ENCODE results near the gene DUSP15. TPM values are rescaled to one million over a fixed set of nuclear protein-coding genes. Genes with fewer than 3 reads are reported as not detected.

DUSP15 gene
- polyA plus RNA-seq, 3 donors, result not detected

- H3K4me3 ChIP-seq (replicated peaks in 1 of 3; ENCODE audit: low read depth in 2 of 3, low read length in 3 of 3), result no peak overlapping the region
- H3K36me3 Mint-ChIP-seq, result no peaks in the 10 kb centered on the region
- peaks cover 17 to 22% of the 10 kb centered on the region in 2 donors for H3K4me1 ChIP-seq (ENCODE audit: control insufficient read depth in 1 of 2, insufficient read depth in 2 of 2, low read length in 2 of 2)
- H3K4me2 ChIP-seq (replicated peaks; ENCODE audit: extremely low read depth, low read length, poor library complexity, severe bottlenecking), result no peak overlapping the region
- peaks cover 0 to 2% (median 0%) of the 10 kb centered on the region in 7 donors for H3K9me3 Mint-ChIP-seq
- H3K27ac ChIP-seq (ENCODE audit: low read depth in 1 of 2, low read length in 2 of 2), result no peak overlapping the region
- H2AFZ ChIP-seq (ENCODE audit: insufficient read depth, low read depth, low read length, poor library complexity, severe bottlenecking), result no peak overlapping the region
- H4K20me1 ChIP-seq (ENCODE audit: insufficient read depth, low read length), result no peaks in the 10 kb centered on the region
- no peak for DNase-seq
- no peaks in the 10 kb centered on the region for H3K79me2 ChIP-seq (ENCODE audit: insufficient read depth, low read length)
- no peaks in the 10 kb centered on the region for H3K36me3 ChIP-seq (replicated peaks in 1 of 2; ENCODE audit: control insufficient read depth in 1 of 2, insufficient read depth in 2 of 2, low read length in 2 of 2)
- peaks cover 5 to 16% (median 10%) of the 10 kb centered on the region in 3 donors for H3K27me3 Mint-ChIP-seq (ENCODE audit: low read depth in 3 of 3)
- intact Hi-C loops (cut with micrococcal nuclease), result no loop called here
- 90% methylated on average over 5 of the region's 12 CpGs for WGBS (ENCODE audit: insufficient coverage)
- no peak overlapping the region for H3K9ac ChIP-seq (ENCODE audit: insufficient read depth, low read length, poor library complexity, severe bottlenecking)
- H3K27me3 ChIP-seq (ENCODE audit: control insufficient read depth in 2 of 2, insufficient read depth in 2 of 2, low read length in 2 of 2), result peaks cover 0 to 26% of the 10 kb centered on the region in 2 donors
- TF ChIP-seq, protein P1, sequence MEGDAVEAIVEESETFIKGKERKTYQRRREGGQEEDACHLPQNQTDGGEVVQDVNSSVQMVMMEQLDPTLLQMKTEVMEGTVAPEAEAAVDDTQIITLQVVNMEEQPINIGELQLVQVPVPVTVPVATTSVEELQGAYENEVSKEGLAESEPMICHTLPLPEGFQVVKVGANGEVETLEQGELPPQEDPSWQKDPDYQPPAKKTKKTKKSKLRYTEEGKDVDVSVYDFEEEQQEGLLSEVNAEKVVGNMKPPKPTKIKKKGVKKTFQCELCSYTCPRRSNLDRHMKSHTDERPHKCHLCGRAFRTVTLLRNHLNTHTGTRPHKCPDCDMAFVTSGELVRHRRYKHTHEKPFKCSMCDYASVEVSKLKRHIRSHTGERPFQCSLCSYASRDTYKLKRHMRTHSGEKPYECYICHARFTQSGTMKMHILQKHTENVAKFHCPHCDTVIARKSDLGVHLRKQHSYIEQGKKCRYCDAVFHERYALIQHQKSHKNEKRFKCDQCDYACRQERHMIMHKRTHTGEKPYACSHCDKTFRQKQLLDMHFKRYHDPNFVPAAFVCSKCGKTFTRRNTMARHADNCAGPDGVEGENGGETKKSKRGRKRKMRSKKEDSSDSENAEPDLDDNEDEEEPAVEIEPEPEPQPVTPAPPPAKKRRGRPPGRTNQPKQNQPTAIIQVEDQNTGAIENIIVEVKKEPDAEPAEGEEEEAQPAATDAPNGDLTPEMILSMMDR (IDR thresholded peaks at IDR 0.05), result no peak
- H3K4me3 Mint-ChIP-seq, result peak overlapping the region in 1 of 2 donors; percentile 15
- H3K4me1 Mint-ChIP-seq, result no peaks in the 10 kb centered on the region
- H3K9me3 ChIP-seq (replicated peaks in 1 of 2; ENCODE audit: control insufficient read depth in 1 of 2, insufficient read depth in 1 of 2, low read length in 2 of 2), result no peaks in the 10 kb centered on the region
- H3K27ac Mint-ChIP-seq, result no peak overlapping the region
Observed at GRCh38 chr20:31842471-31843157, 27.7 kb downstream of the DUSP15 start.

DNA sequence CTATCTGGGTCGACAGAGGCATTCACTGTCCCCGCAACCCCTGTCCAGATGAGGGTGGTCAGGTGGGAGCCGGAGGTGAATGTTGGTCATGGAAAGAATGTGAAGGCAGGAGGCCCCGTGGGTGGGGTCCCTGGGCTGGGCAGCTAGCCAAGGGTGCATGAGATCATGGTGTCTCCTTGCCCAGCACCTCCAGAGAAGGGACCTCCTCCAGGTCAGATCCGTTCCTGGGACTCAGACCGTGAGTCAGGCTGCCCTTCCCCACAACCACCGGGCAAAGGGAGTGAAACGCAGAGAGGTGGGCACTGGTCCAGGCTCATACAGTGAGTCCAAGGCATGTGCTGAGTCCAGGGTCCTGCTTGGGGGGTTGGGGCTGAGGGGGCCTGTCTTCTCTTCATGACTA, 28.4 kb downstream of the DUSP15 start:
- no peaks in the 10 kb centered on the region for H3K36me3 ChIP-seq (replicated peaks in 1 of 2; ENCODE audit: control insufficient read depth in 1 of 2, insufficient read depth in 2 of 2, low read length in 2 of 2)
- H3K4me2 ChIP-seq (replicated peaks; ENCODE audit: extremely low read depth, low read length, poor library complexity, severe bottlenecking), result no peak overlapping the region
- no peak overlapping the region for H2AFZ ChIP-seq (ENCODE audit: insufficient read depth, low read depth, low read length, poor library complexity, severe bottlenecking)
- H3K4me3 Mint-ChIP-seq, result no peak overlapping the region
- H3K27me3 Mint-ChIP-seq (ENCODE audit: low read depth in 3 of 3), result peaks cover 8 to 16% (median 9%) of the 10 kb centered on the region in 3 donors
- TF ChIP-seq, protein P1 (IDR thresholded peaks at IDR 0.05), result no peak
- H3K9ac ChIP-seq (ENCODE audit: insufficient read depth, low read length, poor library complexity, severe bottlenecking), result no peak overlapping the region
- H3K27ac ChIP-seq (ENCODE audit: low read depth in 1 of 2, low read length in 2 of 2), result no peak overlapping the region
- 87% methylated on average over 4 of the region's 8 CpGs for WGBS (ENCODE audit: insufficient coverage)
- intact Hi-C loops (cut with micrococcal nuclease), result no loop called here
- peaks cover 0 to 2% (median 0%) of the 10 kb centered on the region in 7 donors for H3K9me3 Mint-ChIP-seq
- H3K27ac Mint-ChIP-seq, result no peak overlapping the region
- H4K20me1 ChIP-seq (ENCODE audit: insufficient read depth, low read length), result no peaks in the 10 kb centered on the region
- H3K36me3 Mint-ChIP-seq, result no peaks in the 10 kb centered on the region
- H3K4me1 ChIP-seq (ENCODE audit: control insufficient read depth in 1 of 2, insufficient read depth in 2 of 2, low read length in 2 of 2), result peaks cover 23 to 29% of the 10 kb centered on the region in 2 donors
- DNase-seq, result no peak
- H3K27me3 ChIP-seq (ENCODE audit: control insufficient read depth in 2 of 2, insufficient read depth in 2 of 2, low read length in 2 of 2), result peaks cover 0 to 31% of the 10 kb centered on the region in 2 donors
- H3K9me3 ChIP-seq (replicated peaks in 1 of 2; ENCODE audit: control insufficient read depth in 1 of 2, insufficient read depth in 1 of 2, low read length in 2 of 2), result no peaks in the 10 kb centered on the region
- no peaks in the 10 kb centered on the region for H3K79me2 ChIP-seq (ENCODE audit: insufficient read depth, low read length)
- no peak overlapping the region for H3K4me3 ChIP-seq (replicated peaks in 1 of 3; ENCODE audit: low read depth in 2 of 3, low read length in 3 of 3)
- no peaks in the 10 kb centered on the region for H3K4me1 Mint-ChIP-seq

Data from CD14-positive monocyte (primary cell).